Activated CD8-positive, alpha-beta memory T cell treated with anti-CD3 and anti-CD28 coated beads for 36 hours (primary cell): ENCODE data around the gene NDUFV3. TPM values are rescaled to one million over a fixed set of nuclear protein-coding genes. Genes with fewer than 3 reads are reported as not detected.
"Not testable (repeated sequence)": the region's sequence is repeated elsewhere in the genome, so short reads cannot be mapped to it uniquely, and the experiment has no call there.

ENCODE experiments used
- CTCF ChIA-PET: fragments of 350-600 bp; sonication (Branson Sonifier 250); formaldehyde crosslinking; loops from one replicate; lab custom pipeline; 2021; ENCODE audit warnings: antibody characterized with exemption; lab: Charles Lee
- POLR2A ChIA-PET: fragments of 350-600 bp; sonication (Branson Sonifier 250); formaldehyde crosslinking; loops from one replicate; lab custom pipeline; 2021; ENCODE audit warnings: antibody characterized with exemption; lab: Charles Lee
- total RNA-seq, 2 experiments: library from RNA; stranded (reverse); gene quantifications; one replicate each; pipeline ENCODE4 v1.2.3, GENCODE V29; 2021

NDUFV3 gene
- total RNA-seq, 2 experiments from 2014 or later, result 36.0 to 38.1 TPM

DNA sequence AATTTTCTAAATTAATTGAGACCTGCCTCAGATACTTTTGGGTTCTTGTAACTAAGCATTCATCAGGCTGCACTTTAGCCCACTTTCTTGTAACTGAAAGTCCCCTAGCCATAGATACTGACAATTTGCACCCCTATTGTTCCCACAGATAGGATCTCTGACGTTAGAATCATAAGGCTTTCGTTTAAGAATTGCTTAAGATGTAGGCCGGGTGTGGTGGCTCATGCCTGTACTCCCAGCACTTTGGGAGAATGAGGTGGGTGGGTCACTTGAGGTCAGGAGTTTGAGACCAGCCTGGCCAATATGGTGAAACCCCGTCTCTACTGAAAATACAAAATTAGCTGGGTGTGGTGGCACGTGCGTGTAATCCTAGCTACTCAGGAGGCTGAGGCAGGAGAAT is 65.0 kb downstream of the NDUFV3 start:
- CTCF ChIA-PET, POLR2A ChIA-PET: not testable (repeated sequence)

GRCh38 chr21:42959728-42960127 is 66.6 kb downstream of the NDUFV3 start:
- ChIA-PET POLR2A (no interaction called here), CTCF (no interaction called here)

GRCh38 chr21:42962380-42963007 is 69.4 kb downstream of the NDUFV3 start:
- CTCF ChIA-PET, result interaction anchor here (0.6 kb wide), 1 partner anchor 31 kb away, joined by 3 read pairs; no protein-coding TSS in a partner anchor
- POLR2A ChIA-PET, result no interaction called here

Other genes with a start within 250 kb of the NDUFV3 start
- gene PDE9A, start 239.7 kb upstream of the NDUFV3 start, total RNA-seq, result 1 to 10 TPM; 2.2 to 2.6 TPM
- 10 to 100 TPM; 58.9 to 61.6 TPM for gene WDR4, start 13.8 kb upstream of the NDUFV3 start, total RNA-seq
- gene ERVH48-1, start 32.3 kb downstream of the NDUFV3 start, total RNA-seq, result not detected
- 10 to 100 TPM; 21.5 to 22.2 TPM for gene PKNOX1, start 81.3 kb downstream of the NDUFV3 start, total RNA-seq
- 10 to 100 TPM; 14.1 to 15.5 TPM for gene CBS, start 182.5 kb downstream of the NDUFV3 start, total RNA-seq
- 10 to 100 TPM; 11.3 to 17.2 TPM for gene U2AF1, start 214.3 kb downstream of the NDUFV3 start, total RNA-seq